H1 (cell line): ENCODE data around the gene GRIA3. TPM values are rescaled to one million over a fixed set of nuclear protein-coding genes. Genes with fewer than 3 reads are reported as not detected.

Source experiments
- CTCF ChIA-PET: fragments of 300-600 bp; sonication (Branson Sonifier 250); formaldehyde crosslinking; loops from one replicate; lab custom pipeline; 2021; ENCODE audit not compliant: partially characterized antibody; lab: Charles Lee
- POLR2A ChIA-PET: fragments of 300-600 bp; sonication (Branson Sonifier 250); formaldehyde crosslinking; loops from one replicate; lab custom pipeline; 2021; ENCODE audit warnings: inconsistent platforms; ENCODE audit not compliant: partially characterized antibody; lab: Charles Lee
- DNase-seq, 2 experiments: peaks; one replicate each; pipeline versions ENCODE4 v3.0.0 to v3.0.0-alpha.2; 2010 to 2022; ENCODE audit warnings: low spot score in 2 of 2, low read depth in 1 of 2, mixed read lengths in 1 of 2
- FAIRE-seq: peaks from 2 replicates; lab custom pipeline; 2011; peaks lifted over from hg19 to GRCh38; lab: Jason Lieb, UNC
- H2AFZ ChIP-seq: 2 replicates; pipeline ENCODE4 v1.8.1; 2012; ENCODE audit warnings: low read length, inconsistent platforms
- H2AK5ac ChIP-seq: 2 replicates; pipeline ENCODE4 v1.6.1; 2013; ENCODE audit warnings: low read depth, low read length
- H2BK120ac ChIP-seq: replicated peaks from 2 replicates; pipeline ENCODE3; 2013; ENCODE audit warnings: low read depth, low read length, inconsistent platforms
- H2BK12ac ChIP-seq: 2 replicates; pipeline ENCODE4 v1.6.1; 2013; ENCODE audit warnings: low read depth, low read length
- H2BK15ac ChIP-seq: 2 replicates; pipeline ENCODE4 v1.6.1; 2013; ENCODE audit warnings: low read length
- H2BK20ac ChIP-seq: 2 replicates; pipeline ENCODE4 v1.6.1; 2013; ENCODE audit warnings: low read length
- H2BK5ac ChIP-seq: 2 replicates; pipeline ENCODE4 v1.6.1; 2013; ENCODE audit warnings: low read depth, low read length
- H3K14ac ChIP-seq: 2 replicates; pipeline ENCODE4 v1.6.1; 2013; ENCODE audit warnings: inconsistent platforms; ENCODE audit not compliant: insufficient read length
- H3K18ac ChIP-seq: 2 replicates; pipeline ENCODE4 v1.6.1; 2013; ENCODE audit warnings: low read length; ENCODE audit errors: extremely low read depth
- H3K23ac ChIP-seq: 2 replicates; pipeline ENCODE4 v1.6.1; 2013; ENCODE audit warnings: inconsistent platforms; ENCODE audit not compliant: insufficient read length
- H3K23me2 ChIP-seq: 2 replicates; pipeline ENCODE4 v1.6.1; 2013; ENCODE audit warnings: low read depth, low read length
- H3K27ac ChIP-seq: 2 replicates; pipeline ENCODE4 v1.6.1; 2011; ENCODE audit warnings: low read depth, low read length, inconsistent platforms
- H3K27me3 ChIP-seq, 4 experiments: replicated peaks in 1 of 4; 1 replicate in 1 of 4; 2 replicates in 3 of 4; pipeline versions ENCODE4 v1.6.1 to v1.8.1; 2011 to 2013; ENCODE audit warnings: low read length in 3 of 4, mild to moderate bottlenecking in 3 of 4, inconsistent platforms in 2 of 4, mixed read lengths in 2 of 4, moderate library complexity in 1 of 4; ENCODE audit not compliant: control insufficient read depth in 3 of 4, insufficient read depth in 3 of 4; ENCODE audit errors: extremely low read depth in 1 of 4
- H3K36me3 ChIP-seq, 4 experiments: 2 replicates each; pipeline versions ENCODE4 v1.6.1 to v1.8.1; 2011 to 2013; ENCODE audit warnings: mild to moderate bottlenecking in 4 of 4, low read length in 3 of 4, moderate library complexity in 2 of 4, control low read depth in 1 of 4, inconsistent platforms in 1 of 4; ENCODE audit not compliant: insufficient read depth in 4 of 4, control insufficient read depth in 2 of 4
- H3K4ac ChIP-seq: replicated peaks from 2 replicates; pipeline ENCODE3; 2013; ENCODE audit warnings: low read length, low read depth, mixed read lengths, inconsistent platforms; ENCODE audit not compliant: insufficient read length
- H3K4me1 ChIP-seq, 4 experiments: replicated peaks in 1 of 4; 1 replicate in 1 of 4; 2 replicates in 3 of 4; pipeline versions ENCODE4 v1.6.1 to v1.8.1; 2011 to 2013; ENCODE audit warnings: low read length in 3 of 4, inconsistent platforms in 2 of 4, mixed read lengths in 1 of 4; ENCODE audit not compliant: insufficient read depth in 4 of 4, control insufficient read depth in 3 of 4
- H3K4me2 ChIP-seq, 2 experiments: 2 replicates each; pipeline versions ENCODE4 v1.6.1 to v1.8.1; 2011 to 2013; ENCODE audit warnings: low read depth in 2 of 2, low read length in 2 of 2, control low read depth in 1 of 2, inconsistent platforms in 1 of 2, mild to moderate bottlenecking in 1 of 2; ENCODE audit not compliant: insufficient read depth in 1 of 2
- H3K4me3 ChIP-seq, 4 experiments: fragments of 200-600, 300-600 bp in 1 of 4; sonication (generic), shearing (Covaris generic), sonication (Bioruptor Twin) in 1 of 4; 2 replicates each; pipeline versions ENCODE4 v1.5.1 to v1.8.1; 2011 to 2016; ENCODE audit warnings: low read length in 4 of 4, low read depth in 3 of 4, control low read depth in 2 of 4, inconsistent platforms in 2 of 4, mild to moderate bottlenecking in 2 of 4, mixed read lengths in 1 of 4, moderate library complexity in 1 of 4; ENCODE audit not compliant: insufficient read depth in 2 of 4; ENCODE audit errors: extremely low read depth in 1 of 4
- H3K56ac ChIP-seq: replicated peaks from 2 replicates; pipeline ENCODE3; 2013; ENCODE audit warnings: low read depth, mild to moderate bottlenecking, mixed read lengths, low read length, inconsistent platforms; ENCODE audit not compliant: insufficient read length
- H3K79me1 ChIP-seq: 2 replicates; pipeline ENCODE4 v1.6.1; 2013; ENCODE audit warnings: low read depth, low read length, control low read depth
- H3K79me2 ChIP-seq, 2 experiments: 2 replicates each; pipeline versions ENCODE4 v1.6.1 to v1.8.1; 2012 to 2013; ENCODE audit warnings: low read length in 2 of 2, mild to moderate bottlenecking in 2 of 2, inconsistent platforms in 1 of 2; ENCODE audit not compliant: insufficient read depth in 2 of 2, control insufficient read depth in 1 of 2
- H3K9ac ChIP-seq, 4 experiments: replicated peaks in 1 of 4; 1 replicate in 1 of 4; 2 replicates in 3 of 4; pipeline versions ENCODE4 v1.6.1 to v1.8.1; 2011 to 2013; ENCODE audit warnings: low read depth in 3 of 4, low read length in 3 of 4, control low read depth in 2 of 4, mild to moderate bottlenecking in 2 of 4, moderate library complexity in 2 of 4, inconsistent platforms in 1 of 4; ENCODE audit errors: extremely low read depth in 1 of 4
- H3K9me3 ChIP-seq, 2 experiments: 2 replicates each; pipeline versions ENCODE4 v1.6.1 to v1.8.1; 2012 to 2013; ENCODE audit warnings: mild to moderate bottlenecking in 2 of 2, moderate library complexity in 2 of 2, control low read depth in 1 of 2, inconsistent platforms in 1 of 2, low read depth in 1 of 2, low read length in 1 of 2, mixed read lengths in 1 of 2; ENCODE audit not compliant: insufficient read depth in 2 of 2
- H4K20me1 ChIP-seq, 2 experiments: replicated peaks in 1 of 2; 2 replicates each; pipeline versions ENCODE3 to v1.8.1; 2011 to 2013; ENCODE audit warnings: inconsistent platforms in 2 of 2, low read length in 2 of 2, mild to moderate bottlenecking in 1 of 2; ENCODE audit not compliant: insufficient read depth in 2 of 2, control insufficient read depth in 1 of 2
- H4K5ac ChIP-seq: 2 replicates; pipeline ENCODE4 v1.6.1; 2013; ENCODE audit warnings: low read length, low read depth, mixed read lengths, inconsistent platforms; ENCODE audit not compliant: insufficient read length
- H4K8ac ChIP-seq: 2 replicates; pipeline ENCODE4 v1.8.0; 2013; ENCODE audit warnings: mild to moderate bottlenecking, moderate library complexity, low read length, inconsistent platforms; ENCODE audit not compliant: insufficient read depth; ENCODE audit errors: extremely low read depth
- H4K91ac ChIP-seq: replicated peaks from 2 replicates; pipeline ENCODE3; 2013; ENCODE audit warnings: low read length, mixed read lengths, inconsistent platforms; ENCODE audit not compliant: insufficient read length
- HDAC6 ChIP-seq: IDR thresholded peaks from one replicate; pipeline ENCODE4 v1.7.1; 2012; ENCODE audit warnings: low read depth, mild to moderate bottlenecking, inconsistent platforms, low read length, moderate library complexity
- SIX5 ChIP-seq: IDR thresholded peaks from 2 replicates; pipeline ENCODE4 v1.6.1; 2011; ENCODE audit warnings: mild to moderate bottlenecking, low read depth, low read length
- polyA plus RNA-seq, 7 experiments: library from polyadenylated mRNA; depleted of rRNA in 3 of 7; stranded (reverse) in 5 of 7; unstranded in 2 of 7; fragments of >200 nt in 5 of 7; fragments of 200-250 nt in 2 of 7; gene quantifications; 1 replicate in 5 of 7; 2 replicates in 1 of 7; 4 replicates in 1 of 7; pipeline versions ENCODE4 v1.2.1 to v1.2.3, GENCODE V29; 2011 to 2013; ENCODE audit warnings: missing spikeins in 2 of 7, mixed read lengths in 2 of 7
- total RNA-seq: library from RNA; stranded (reverse); fragmentation: NEBNext Ultra II Directional; extraction: Animal tissue kit (Norgen Biotek cat#: 25700); gene quantifications from 2 replicates; pipeline ENCODE4 v1.2.1, GENCODE V29; 2021
- TF ChIP-seq, protein P1 (sequence below): IDR thresholded peaks from 2 replicates; pipeline ENCODE4 v1.6.1; 2012; ENCODE audit warnings: inconsistent platforms

The GRIA3 gene
- total and polyA plus RNA-seq, 2 of the 8 experiments (the other 6 are each of a cell fraction or from before 2014, with no cell fraction given), result 2.6 to 3.0 TPM

GRCh38 chrX:123210252-123210651 is 26.2 kb downstream of the GRIA3 start:
- Histone ChIP-seq H3K14ac (no peak overlapping the region), H3K79me1 (no peaks in the 10 kb centered on the region), H3K23ac (no peak overlapping the region), H2AK5ac (no peak overlapping the region), H4K5ac (no peak overlapping the region), H3K9me3 (no peaks in the 10 kb centered on the region), H2AFZ (no peak overlapping the region), H3K4me1 (no peaks in the 10 kb centered on the region), H3K4me2 (no peak overlapping the region), H3K27ac (no peak overlapping the region), H2BK12ac (no peak overlapping the region), H3K4me3 (no peak overlapping the region), H3K56ac (no peak overlapping the region), H2BK15ac (no peak overlapping the region), H2BK20ac (no peak overlapping the region), H4K91ac (no peak overlapping the region), H3K36me3 (no peaks in the 10 kb centered on the region), H2BK120ac (no peak overlapping the region), H3K27me3 (no peaks in the 10 kb centered on the region), H2BK5ac (no peak overlapping the region), H3K23me2 (no peaks in the 10 kb centered on the region), H4K20me1 (no peaks in the 10 kb centered on the region), H3K4ac (no peak overlapping the region), H3K9ac (no peak overlapping the region), H4K8ac (no peak overlapping the region), H3K79me2 (no peaks in the 10 kb centered on the region), H3K18ac (no peak overlapping the region)
- ChIA-PET POLR2A (no interaction called here), CTCF (no interaction called here)
- no peak for FAIRE-seq
- DNase-seq, result no peak
- TF ChIP-seq SIX5 (no peak), HDAC6 (no peak)
- TF ChIP-seq, protein P1, sequence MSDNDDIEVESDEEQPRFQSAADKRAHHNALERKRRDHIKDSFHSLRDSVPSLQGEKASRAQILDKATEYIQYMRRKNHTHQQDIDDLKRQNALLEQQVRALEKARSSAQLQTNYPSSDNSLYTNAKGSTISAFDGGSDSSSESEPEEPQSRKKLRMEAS, result no peak
